PC-3 (cell line): Measurements from ENCODE around the gene LRCOL1. TPM values are rescaled to one million over a fixed set of nuclear protein-coding genes. Genes with fewer than 3 reads are reported as not detected.

Experiments
- ATAC-seq: fragments of 200-7000 bp; cut with Tn5 transposase; 2 replicates; pipeline ENCODE4 v1.9.1; 2020; ENCODE audit warnings: mild to moderate bottlenecking, moderate library complexity
- BruUV-seq: library from RNA; stranded (reverse); fragments of 400-500 nt; replicated peaks from 2 replicates; lab custom pipeline; 2021; lab: Mats Ljungman, UMichigan
- CTCF ChIA-PET: fragments of 300-600 bp; sonication (Branson Sonifier 250); formaldehyde crosslinking; loops from one replicate; lab custom pipeline; 2022; ENCODE audit warnings: antibody characterized with exemption; lab: Charles Lee
- POLR2A ChIA-PET: fragments of 300-600 bp; sonication (Branson Sonifier 250); formaldehyde crosslinking; loops from one replicate; lab custom pipeline; 2022; ENCODE audit warnings: antibody characterized with exemption; ENCODE audit not compliant: unreplicated experiment; lab: Charles Lee
- DNase-seq: peaks from one replicate; pipeline ENCODE4 v3.0.0-alpha.2; 2015
- H2AFZ ChIP-seq: fragments of 300-600 bp; sonication (generic); 2 replicates; pipeline ENCODE4 v1.6.0; 2016; ENCODE audit warnings: antibody characterized with exemption, low read length
- H3F3A ChIP-seq: fragments of 300-600 bp; sonication (generic); one replicate; pipeline ENCODE4 v1.6.0; 2017; ENCODE audit warnings: antibody characterized with exemption, low read length, control low read depth, mild to moderate bottlenecking; ENCODE audit not compliant: unreplicated experiment
- H3K27ac ChIP-seq: fragments of 300-600 bp; sonication (generic); 2 replicates; pipeline ENCODE4 v1.5.1; 2016; ENCODE audit warnings: mild to moderate bottlenecking, low read length
- H3K27me3 ChIP-seq: fragments of 300-600 bp; sonication (generic); 2 replicates; pipeline ENCODE4 v1.6.1; 2016; ENCODE audit warnings: low read length, mixed read lengths
- H3K36me3 ChIP-seq: fragments of 300-600 bp; sonication (generic); 2 replicates; pipeline ENCODE4 v1.6.1; 2016; ENCODE audit warnings: low read depth, mixed run types, low read length, mixed read lengths
- H3K4me1 ChIP-seq: fragments of 300-600 bp; sonication (generic); 2 replicates; pipeline ENCODE4 v1.5.1; 2016; ENCODE audit warnings: low read length; ENCODE audit not compliant: insufficient read depth
- H3K4me2 ChIP-seq: fragments of 300-600 bp; sonication (generic); 2 replicates; pipeline ENCODE4 v1.6.0; 2016; ENCODE audit warnings: low read length
- H3K4me3 ChIP-seq: fragments of 300-600 bp; sonication (generic); 2 replicates; pipeline ENCODE4 v1.5.1; 2016; ENCODE audit warnings: mild to moderate bottlenecking, low read length, mixed read lengths
- H3K79me2 ChIP-seq: fragments of 300-600 bp; sonication (generic); 2 replicates; pipeline ENCODE4 v1.6.1; 2017; ENCODE audit warnings: low read length, mixed read lengths
- H3K9ac ChIP-seq: fragments of 300-600 bp; sonication (generic); 2 replicates; pipeline ENCODE4 v1.6.0; 2016; ENCODE audit warnings: mild to moderate bottlenecking, low read length
- H3K9me2 ChIP-seq: fragments of 300-600 bp; sonication (generic); replicated peaks from 2 replicates; pipeline ENCODE4 v1.6.1; 2016; ENCODE audit warnings: mixed run types, low read length, mixed read lengths
- H3K9me3 ChIP-seq: fragments of 300-600 bp; sonication (generic); 2 replicates; pipeline ENCODE4 v1.6.1; 2016; ENCODE audit warnings: low read length, mixed read lengths
- H4K20me1 ChIP-seq: fragments of 300-600 bp; sonication (generic); 2 replicates; pipeline ENCODE4 v1.6.1; 2016; ENCODE audit warnings: low read length, mixed read lengths
- EZH2 ChIP-seq: fragments of 300-600 bp; sonication (generic); IDR thresholded peaks from one replicate; pipeline ENCODE4 v1.6.1; 2017; ENCODE audit warnings: antibody characterized with exemption, mild to moderate bottlenecking, low read length; ENCODE audit not compliant: unreplicated experiment
- EZH2phosphoT487 ChIP-seq: fragments of 300-600 bp; sonication (generic); IDR thresholded peaks from 2 replicates; pipeline ENCODE4 v1.6.1; 2018; ENCODE audit warnings: mild to moderate bottlenecking, antibody characterized with exemption, low read length, borderline replicate concordance
- intact Hi-C: fragments of 100-400 bp; cut with micrococcal nuclease; formaldehyde crosslinking; loops from 2 replicates; pipeline ENCODE4 v1.9.0; 2023
- total RNA-seq: library from RNA; depleted of rRNA; stranded (reverse); fragments of >200 nt; gene quantifications from 2 replicates; pipeline ENCODE4 v1.2.3, GENCODE V29; 2014
- TF ChIP-seq, protein P1 (sequence below): fragments of 300-600 bp; sonication (generic); conservative IDR thresholded peaks from 2 replicates; pipeline ENCODE4 v1.5.1; 2017; ENCODE audit warnings: antibody characterized with exemption, low read depth, mild to moderate bottlenecking, low read length

The LRCOL1 gene
- total RNA-seq, 1 experiment from 2014 or later, result not detected

GRCh38 chr12:132593938-132594358 is 16.4 kb downstream of the LRCOL1 start:
- H3K9me2 ChIP-seq, result no peaks in the 10 kb centered on the region
- no peak overlapping the region for H3K9ac ChIP-seq
- H2AFZ ChIP-seq, result peak overlapping the region; percentile 87
- intact Hi-C loops, result loop anchor here (10.0 kb wide), 1 partner anchor 69 kb away; no protein-coding TSS in a partner anchor
- H3K79me2 ChIP-seq, result no peaks in the 10 kb centered on the region
- no peaks in the 10 kb centered on the region for H3K9me3 ChIP-seq
- peak overlapping the region; percentile 84 for H3K4me2 ChIP-seq
- POLR2A ChIA-PET, result no interaction called here
- TF ChIP-seq EZH2 (no peak), EZH2phosphoT487 (no peak)
- TF ChIP-seq, protein P1, sequence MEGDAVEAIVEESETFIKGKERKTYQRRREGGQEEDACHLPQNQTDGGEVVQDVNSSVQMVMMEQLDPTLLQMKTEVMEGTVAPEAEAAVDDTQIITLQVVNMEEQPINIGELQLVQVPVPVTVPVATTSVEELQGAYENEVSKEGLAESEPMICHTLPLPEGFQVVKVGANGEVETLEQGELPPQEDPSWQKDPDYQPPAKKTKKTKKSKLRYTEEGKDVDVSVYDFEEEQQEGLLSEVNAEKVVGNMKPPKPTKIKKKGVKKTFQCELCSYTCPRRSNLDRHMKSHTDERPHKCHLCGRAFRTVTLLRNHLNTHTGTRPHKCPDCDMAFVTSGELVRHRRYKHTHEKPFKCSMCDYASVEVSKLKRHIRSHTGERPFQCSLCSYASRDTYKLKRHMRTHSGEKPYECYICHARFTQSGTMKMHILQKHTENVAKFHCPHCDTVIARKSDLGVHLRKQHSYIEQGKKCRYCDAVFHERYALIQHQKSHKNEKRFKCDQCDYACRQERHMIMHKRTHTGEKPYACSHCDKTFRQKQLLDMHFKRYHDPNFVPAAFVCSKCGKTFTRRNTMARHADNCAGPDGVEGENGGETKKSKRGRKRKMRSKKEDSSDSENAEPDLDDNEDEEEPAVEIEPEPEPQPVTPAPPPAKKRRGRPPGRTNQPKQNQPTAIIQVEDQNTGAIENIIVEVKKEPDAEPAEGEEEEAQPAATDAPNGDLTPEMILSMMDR, result no peak
- BruUV-seq, result no TSS peak
- peaks cover 10% of the 10 kb centered on the region for H3K4me1 ChIP-seq
- peak; percentile 99 for ATAC-seq
- CTCF ChIA-PET, result no interaction called here
- H3K4me3 ChIP-seq, result peak overlapping the region; percentile 60
- DNase-seq, result peak; percentile 99
- H3F3A ChIP-seq, result no peaks in the 10 kb centered on the region
- no peaks in the 10 kb centered on the region for H3K27me3 ChIP-seq
- no peak overlapping the region for H3K27ac ChIP-seq
- H3K36me3 ChIP-seq, result no peaks in the 10 kb centered on the region
- H4K20me1 ChIP-seq, result no peaks in the 10 kb centered on the region

- CTCF ChIA-PET, result no interaction called here
These were observed 16.9 kb downstream of the LRCOL1 start for GRCh38 chr12:132593521-132593920.

More at GRCh38 chr12:132593521-132593920, 16.9 kb downstream of the LRCOL1 start:
- no peaks in the 10 kb centered on the region for H3K36me3 ChIP-seq
- POLR2A ChIA-PET, result interaction anchor here (0.6 kb wide), 1 partner anchor 20 kb away, joined by 3 read pairs; no protein-coding TSS in a partner anchor
- H3F3A ChIP-seq, result no peaks in the 10 kb centered on the region
- no peak overlapping the region for H3K9ac ChIP-seq
- no peak for DNase-seq
- no peak overlapping the region for H3K27ac ChIP-seq
- peaks cover 10% of the 10 kb centered on the region for H3K4me1 ChIP-seq
- H4K20me1 ChIP-seq, result no peaks in the 10 kb centered on the region
- no peaks in the 10 kb centered on the region for H3K9me2 ChIP-seq
- intact Hi-C loops, result loop anchor here (10.0 kb wide), 1 partner anchor 69 kb away; no protein-coding TSS in a partner anchor
- H3K4me3 ChIP-seq, result peak overlapping the region; percentile 60
- ATAC-seq, result peak; percentile 5
- H3K9me3 ChIP-seq, result no peaks in the 10 kb centered on the region
- TSS peak; percentile 58 for BruUV-seq
- peak overlapping the region; percentile 87 for H2AFZ ChIP-seq
- peak overlapping the region; percentile 84 for H3K4me2 ChIP-seq
- H3K79me2 ChIP-seq, result no peaks in the 10 kb centered on the region
- H3K27me3 ChIP-seq, result no peaks in the 10 kb centered on the region
- no peak for TF ChIP-seq EZH2
- TF ChIP-seq, protein P1, result no peak
- TF ChIP-seq EZH2phosphoT487, result no peak
